Stomach (tissue), 9 donors: ENCODE results near the gene CAMK2B. TPM values are rescaled to one million over a fixed set of nuclear protein-coding genes. Genes with fewer than 3 reads are reported as not detected.

ENCODE experiments used
- DNase-seq, 2 donors: peaks; one replicate each; pipeline versions ENCODE4 v3.0.0 to v3.0.0-alpha.2; 2013 to 2019
- H3K27ac ChIP-seq, 5 donors: fragments of 200-600 bp in 4 of 5; sonication (generic) in 4 of 5; one replicate each; pipeline ENCODE4 v1.5.1; 2013 to 2019; ENCODE audit warnings: mild to moderate bottlenecking in 1 of 5, moderate library complexity in 1 of 5
- H3K27me3 ChIP-seq, 3 donors: fragments of 200-600 bp; sonication (generic); one replicate each; pipeline ENCODE4 v1.5.1; 2017 to 2019; ENCODE audit warnings: mixed run types in 1 of 3
- H3K36me3 ChIP-seq, 4 donors: fragments of 200-600 bp; sonication (generic); 1 replicate in 3 of 4; 2 replicates in 1 of 4; pipeline ENCODE4 v1.5.1; 2016 to 2019
- H3K4me1 ChIP-seq, 4 donors: fragments of 200-600 bp; sonication (generic); one replicate each; pipeline ENCODE4 v1.5.1; 2016 to 2019
- H3K4me3 ChIP-seq, 4 donors: fragments of 200-600 bp; sonication (generic) in 3 of 4; one replicate each; pipeline ENCODE4 v1.5.1; 2016 to 2019; ENCODE audit warnings: mild to moderate bottlenecking in 1 of 4
- H3K9me3 ChIP-seq, 4 donors: fragments of 200-600 bp; sonication (generic); one replicate each; pipeline ENCODE4 v1.5.1; 2016 to 2019
- CTCF ChIP-seq, 7 experiments: fragments of 450-650 bp in 4 of 7; fragments of 200-600 bp in 3 of 7; sonication (generic) in 3 of 7; IDR thresholded peaks; one replicate each; pipeline ENCODE4 v1.5.1; 2016 to 2019; ENCODE audit warnings: antibody characterized with exemption in 7 of 7, control low read depth in 2 of 7, mild to moderate bottlenecking in 1 of 7
- EP300 ChIP-seq: sonication (generic); formaldehyde crosslinking; IDR thresholded peaks from one replicate; pipeline ENCODE4 v1.6.1; 2017; ENCODE audit warnings: antibody characterized with exemption
- POLR2A ChIP-seq, 4 donors: fragments of 450-650 bp; IDR thresholded peaks; one replicate each; pipeline ENCODE4 v1.6.1; 2016; ENCODE audit warnings: antibody characterized with exemption in 4 of 4, control low read depth in 2 of 4, mild to moderate bottlenecking in 1 of 4, moderate library complexity in 1 of 4
- POLR2AphosphoS5 ChIP-seq, 3 donors: sonication (generic); formaldehyde crosslinking; IDR thresholded peaks; one replicate each; pipeline ENCODE4 v1.6.1; 2016; ENCODE audit warnings: antibody characterized with exemption in 3 of 3
- WGBS, 5 donors: extraction: QIAGEN DNeasy Blood & Tissue Kit in 3 of 5; methylation state at CpG; one replicate each; pipeline versions ENCODE4 v1.1.5 to v1.1.7; 2013 to 2018; 5-methylcytosine and 5-hydroxymethylcytosine counted together
- intact Hi-C: fragments of 100-400 bp; cut with DNase I; formaldehyde crosslinking; loops from one replicate; pipeline ENCODE4 v1.15.1; 2023; ENCODE audit warnings: low total_unique reads
- polyA plus RNA-seq, 3 donors: library from polyadenylated mRNA; stranded (reverse); fragments of 200-250 nt; gene quantifications; one replicate each; pipeline ENCODE4 v1.2.3, GENCODE V29; 2013
- total RNA-seq, 5 donors: library from RNA; depleted of rRNA; stranded (reverse); fragments of >200 nt; gene quantifications; one replicate each; pipeline versions ENCODE4 v1.1.0 to v1.2.3, GENCODE V29; 2014 to 2016
- donor health status: healthy with polysubstance abuse.
- donor health status: Bipolar disorder and iron deficiency.
- donor health status: healthy.

CAMK2B gene
- total and polyA plus RNA-seq, 8 donors, result 0.92 to 28.4 (median 5.4) TPM; not detected in 2

GRCh38 chr7:44197474-44197873 is 127.9 kb downstream of the CAMK2B start:
- WGBS, 5 donors, result 76 to 80% (median 79%) methylated on average over 7 of the region's 7 CpGs
- TF ChIP-seq POLR2AphosphoS5 (IDR thresholded peaks at IDR 0.05) (no peak), POLR2A (IDR thresholded peaks at IDR 0.05) (no peak), CTCF (IDR thresholded peaks at IDR 0.05) (no peak), EP300 (no peak)
- H3K9me3 ChIP-seq, result no peaks in the 10 kb centered on the region
- H3K27me3 ChIP-seq, result peaks cover 0 to 24% (median 0%) of the 10 kb centered on the region in 3 donors
- no peak for DNase-seq
- H3K4me3 ChIP-seq, result no peak overlapping the region
- intact Hi-C loops, result loop anchor here (10.0 kb wide), 1 partner anchor 123 kb away; no protein-coding TSS in a partner anchor
- peaks cover 6 to 12% (median 11%) of the 10 kb centered on the region in 4 donors for H3K4me1 ChIP-seq
- H3K36me3 ChIP-seq, result no peaks in the 10 kb centered on the region
- H3K27ac ChIP-seq, result no peak overlapping the region

GRCh38 chr7:44196450-44196872 is 128.9 kb downstream of the CAMK2B start:
- Histone ChIP-seq H3K4me3 (no peak overlapping the region), H3K4me1 (peaks cover 0 to 2% (median 1%) of the 10 kb centered on the region in 4 donors), H3K9me3 (no peaks in the 10 kb centered on the region), H3K27ac (no peak overlapping the region), H3K27me3 (peaks cover 0 to 32% (median 0%) of the 10 kb centered on the region in 3 donors), H3K36me3 (no peaks in the 10 kb centered on the region)
- intact Hi-C loops, result loop anchor here (10.0 kb wide), 1 partner anchor 122 kb away; no protein-coding TSS in a partner anchor
- WGBS, 5 donors, result 32 to 44% (median 41%) methylated on average over 3 of the region's 3 CpGs
- TF ChIP-seq POLR2AphosphoS5 (IDR thresholded peaks at IDR 0.05), result no peak
- peak in 5 of 7 experiments; percentile 17 to 59 (median 49) for TF ChIP-seq CTCF (IDR thresholded peaks at IDR 0.05)
- DNase-seq, result peak in 1 of 2 donors; percentile 78

GRCh38 chr7:44195889-44196288 is 129.5 kb downstream of the CAMK2B start:
- H3K27me3 ChIP-seq, result peaks cover 0 to 32% (median 0%) of the 10 kb centered on the region in 3 donors
- DNase-seq, result no peak
- no peak overlapping the region for H3K4me3 ChIP-seq
- intact Hi-C loops, result loop anchor here (10.0 kb wide), 1 partner anchor 121 kb away; no protein-coding TSS in a partner anchor
- H3K4me1 ChIP-seq, result no peaks in the 10 kb centered on the region
- H3K36me3 ChIP-seq, result no peaks in the 10 kb centered on the region
- 42 to 67% (median 52%) methylated on average over 1 of the region's 1 CpG for whole genome bisulfite sequencing, 5 donors
- no peak overlapping the region for H3K27ac ChIP-seq
- TF ChIP-seq CTCF (IDR thresholded peaks at IDR 0.05), result no peak
- TF ChIP-seq POLR2A (IDR thresholded peaks at IDR 0.05), result no peak
- TF ChIP-seq POLR2AphosphoS5 (IDR thresholded peaks at IDR 0.05), result no peak
- TF ChIP-seq EP300, result no peak
- H3K9me3 ChIP-seq, result no peaks in the 10 kb centered on the region

- intact Hi-C loops, result loop anchor here (10.0 kb wide), 1 partner anchor 120 kb away; no protein-coding TSS in a partner anchor
- DNase-seq, result no peak
- 69 to 91% (median 84%) methylated on average over 3 of the region's 3 CpGs for WGBS, 5 donors
- Histone ChIP-seq H3K4me3 (no peak overlapping the region), H3K27me3 (peaks cover 0 to 32% (median 0%) of the 10 kb centered on the region in 3 donors), H3K9me3 (no peaks in the 10 kb centered on the region), H3K4me1 (no peaks in the 10 kb centered on the region), H3K36me3 (no peaks in the 10 kb centered on the region), H3K27ac (no peak overlapping the region)
- TF ChIP-seq EP300 (no peak), POLR2AphosphoS5 (IDR thresholded peaks at IDR 0.05) (no peak), CTCF (IDR thresholded peaks at IDR 0.05) (no peak)
Measured at GRCh38 chr7:44194562-44195145, 130.7 kb downstream of the CAMK2B start.
